IMR-90 (cell line): ENCODE results near the gene NFASC. TPM values are rescaled to one million over a fixed set of nuclear protein-coding genes. Genes with fewer than 3 reads are reported as not detected.

Experiments used
- ATAC-seq: fragments of 200-7000 bp; cut with Tn5 transposase; 2 replicates; pipeline ENCODE4 v1.9.1; 2020; ENCODE audit warnings: low read depth, mild to moderate bottlenecking, moderate library complexity
- BruUV-seq: library from RNA; stranded (reverse); fragments of 400-500 nt; replicated peaks from 2 replicates; lab custom pipeline; 2021; lab: Mats Ljungman, UMichigan
- CTCF ChIA-PET: fragments of 300-600 bp; formaldehyde crosslinking; extraction: SDS; loops from one replicate; lab custom pipeline; 2021; ENCODE audit warnings: antibody characterized with exemption; lab: Yijun Ruan, JAX
- POLR2A ChIA-PET: fragments of 300-600 bp; sonication (Branson Sonifier 250); formaldehyde crosslinking; loops from one replicate; lab custom pipeline; 2022; ENCODE audit warnings: antibody characterized with exemption; ENCODE audit not compliant: unreplicated experiment; lab: Charles Lee
- DNase-seq: peaks from one replicate; pipeline ENCODE4 v3.0.0; 2013
- H2AFZ ChIP-seq: replicated peaks from 2 replicates; pipeline ENCODE3; 2013; ENCODE audit warnings: low read length, mild to moderate bottlenecking; ENCODE audit not compliant: poor library complexity
- H2AK5ac ChIP-seq: 2 replicates; pipeline ENCODE4 v1.6.1; 2013; ENCODE audit warnings: low read depth, low read length, inconsistent platforms
- H2AK9ac ChIP-seq: replicated peaks from 2 replicates; pipeline ENCODE3; 2013; ENCODE audit warnings: mild to moderate bottlenecking, low read depth, low read length, moderate library complexity; ENCODE audit not compliant: poor library complexity
- H2BK120ac ChIP-seq: 2 replicates; pipeline ENCODE4 v1.6.1; 2013; ENCODE audit warnings: low read depth, low read length, inconsistent platforms
- H2BK15ac ChIP-seq: 3 replicates; pipeline ENCODE4 v1.6.1; 2013; ENCODE audit warnings: low read depth, low read length, inconsistent platforms
- H2BK20ac ChIP-seq: 2 replicates; pipeline ENCODE4 v1.6.1; 2013; ENCODE audit warnings: low read depth, mild to moderate bottlenecking, inconsistent platforms, low read length, moderate library complexity
- H2BK5ac ChIP-seq: 2 replicates; pipeline ENCODE4 v1.6.1; 2013; ENCODE audit warnings: mild to moderate bottlenecking, low read depth, low read length, inconsistent platforms; ENCODE audit not compliant: poor library complexity, severe bottlenecking
- H3K14ac ChIP-seq: replicated peaks from 2 replicates; pipeline ENCODE4 v1.6.1; 2013; ENCODE audit warnings: low read depth, low read length, inconsistent platforms
- H3K18ac ChIP-seq: 2 replicates; pipeline ENCODE4 v1.6.1; 2013; ENCODE audit warnings: low read depth, low read length, control low read depth
- H3K23ac ChIP-seq: 2 replicates; pipeline ENCODE4 v1.6.1; 2013; ENCODE audit warnings: low read depth, low read length, inconsistent platforms
- H3K27ac ChIP-seq: 2 replicates; pipeline ENCODE4 v1.5.1; 2013; ENCODE audit warnings: mild to moderate bottlenecking, control low read depth, low read length; ENCODE audit not compliant: insufficient read depth
- H3K27me3 ChIP-seq: 2 replicates; pipeline ENCODE4 v1.6.1; 2013; ENCODE audit warnings: low read length; ENCODE audit not compliant: control insufficient read depth, insufficient read depth
- H3K36me3 ChIP-seq: 2 replicates; pipeline ENCODE4 v1.6.1; 2013; ENCODE audit warnings: low read length, mixed read lengths; ENCODE audit not compliant: control insufficient read depth, insufficient read depth
- H3K4ac ChIP-seq: 2 replicates; pipeline ENCODE4 v1.6.1; 2013; ENCODE audit warnings: low read depth, low read length, inconsistent platforms
- H3K4me1 ChIP-seq: 2 replicates; pipeline ENCODE4 v1.6.1; 2013; ENCODE audit warnings: low read length, mixed read lengths; ENCODE audit not compliant: control insufficient read depth, insufficient read depth
- H3K4me2 ChIP-seq: 2 replicates; pipeline ENCODE4 v1.6.1; 2013; ENCODE audit warnings: low read depth, mild to moderate bottlenecking, control low read depth, low read length, moderate library complexity
- H3K4me3 ChIP-seq: 2 replicates; pipeline ENCODE4 v1.5.1; 2013; ENCODE audit warnings: low read depth, mild to moderate bottlenecking, control low read depth, low read length, moderate library complexity; ENCODE audit not compliant: insufficient read depth
- H3K56ac ChIP-seq: 2 replicates; pipeline ENCODE4 v1.6.1; 2013; ENCODE audit warnings: low read length, inconsistent platforms; ENCODE audit not compliant: insufficient read depth; ENCODE audit errors: extremely low read depth
- H3K79me1 ChIP-seq, 2 experiments: 2 replicates each; pipeline ENCODE4 v1.6.1; 2013; ENCODE audit warnings: low read length in 2 of 2, inconsistent platforms in 1 of 2, low read depth in 1 of 2
- H3K9ac ChIP-seq: 2 replicates; pipeline ENCODE4 v1.6.1; 2013; ENCODE audit warnings: low read depth, low read length, control low read depth
- H3K9me1 ChIP-seq: 2 replicates; pipeline ENCODE4 v1.6.1; 2013; ENCODE audit warnings: low read length, inconsistent platforms; ENCODE audit not compliant: insufficient read depth
- H3K9me3 ChIP-seq: 2 replicates; pipeline ENCODE4 v1.6.1; 2013; ENCODE audit warnings: low read length; ENCODE audit not compliant: control insufficient read depth, insufficient read depth
- H4K20me1 ChIP-seq: 2 replicates; pipeline ENCODE4 v1.6.1; 2013; ENCODE audit warnings: low read length, inconsistent platforms; ENCODE audit not compliant: insufficient read depth
- H4K5ac ChIP-seq: 2 replicates; pipeline ENCODE4 v1.6.1; 2013; ENCODE audit warnings: mild to moderate bottlenecking, low read depth, low read length, control low read depth
- H4K8ac ChIP-seq, 2 experiments: 2 replicates each; pipeline ENCODE4 v1.6.1; 2013; ENCODE audit warnings: low read depth in 2 of 2, low read length in 2 of 2, control low read depth in 1 of 2, inconsistent platforms in 1 of 2
- H4K91ac ChIP-seq: 2 replicates; pipeline ENCODE4 v1.6.1; 2013; ENCODE audit warnings: low read depth, low read length, inconsistent platforms; ENCODE audit not compliant: insufficient read depth
- BHLHE40 ChIP-seq: fragments of 150-350 bp; IDR thresholded peaks from 2 replicates; pipeline ENCODE4 v1.6.1; 2016; ENCODE audit warnings: mild to moderate bottlenecking, low read depth, low read length
- CEBPB ChIP-seq: IDR thresholded peaks from 2 replicates; pipeline ENCODE4 v1.6.1; 2012; ENCODE audit warnings: low read depth, low read length, improper control_type of control experiment
- CHD1 ChIP-seq: IDR thresholded peaks from 2 replicates; pipeline ENCODE4 v1.6.1; 2012; ENCODE audit warnings: low read depth, low read length, improper control_type of control experiment
- CTCF ChIP-seq: conservative IDR thresholded peaks from 2 replicates; pipeline ENCODE4 v1.5.1; 2012; ENCODE audit warnings: mild to moderate bottlenecking, low read depth, low read length, improper control_type of control experiment
- ELK1 ChIP-seq: fragments of 150-350 bp; IDR thresholded peaks from 2 replicates; pipeline ENCODE4 v1.6.1; 2016; ENCODE audit warnings: low read depth, mild to moderate bottlenecking, low read length, moderate library complexity, borderline replicate concordance
- FOS ChIP-seq: fragments of 150-350 bp; IDR thresholded peaks from 2 replicates; pipeline ENCODE4 v1.6.1; 2016; ENCODE audit warnings: low read depth, low read length
- MAZ ChIP-seq: IDR thresholded peaks from 2 replicates; pipeline ENCODE4 v1.6.1; 2012; ENCODE audit warnings: low read depth, mild to moderate bottlenecking, low read length, improper control_type of control experiment, moderate library complexity, borderline replicate concordance
- MXI1 ChIP-seq: IDR thresholded peaks from 2 replicates; pipeline ENCODE4 v1.6.1; 2012; ENCODE audit warnings: low read depth, mild to moderate bottlenecking, low read length, moderate library complexity, borderline replicate concordance
- POLR2A ChIP-seq: IDR thresholded peaks from 2 replicates; pipeline ENCODE4 v1.6.1; 2012; ENCODE audit warnings: mild to moderate bottlenecking, low read depth, low read length
- RAD21 ChIP-seq: IDR thresholded peaks from 2 replicates; pipeline ENCODE4 v1.6.1; 2012; ENCODE audit warnings: low read length, improper control_type of control experiment
- RCOR1 ChIP-seq: IDR thresholded peaks from 2 replicates; pipeline ENCODE4 v1.6.1; 2012; ENCODE audit warnings: mild to moderate bottlenecking, low read length, improper control_type of control experiment; ENCODE audit not compliant: insufficient replicate concordance
- RFX5 ChIP-seq: IDR thresholded peaks from 2 replicates; pipeline ENCODE4 v1.8.0; 2012; ENCODE audit warnings: low read depth, mild to moderate bottlenecking, low read length, moderate library complexity
- SMC3 ChIP-seq: fragments of 150-350 bp; IDR thresholded peaks from 2 replicates; pipeline ENCODE4 v1.6.1; 2016; ENCODE audit warnings: low read depth, mild to moderate bottlenecking, antibody characterized with exemption, low read length, moderate library complexity
- USF2 ChIP-seq: fragments of 150-350 bp; IDR thresholded peaks from 2 replicates; pipeline ENCODE4 v1.6.1; 2017; ENCODE audit warnings: mild to moderate bottlenecking, antibody characterized with exemption, low read length, low read depth
- WGBS, 2 experiments: methylation state at CpG; one replicate each; pipeline versions ENCODE4 v1.1.5 to v1.1.7; 2013; ENCODE audit warnings: missing lambda C conversion rate in 2 of 2; ENCODE audit not compliant: insufficient read length in 1 of 2; ENCODE audit errors: extremely low coverage in 2 of 2; 5-methylcytosine and 5-hydroxymethylcytosine counted together
- dilution Hi-C: fragments of 300-500 bp; cut with HindIII; formaldehyde crosslinking; loops from one replicate; pipeline ENCODE4 v1.14.3; 2018; ENCODE audit warnings: low sequenced_read_pairs; ENCODE audit not compliant: unreplicated experiment
- in situ Hi-C: fragments of 300-500 bp; cut with MboI; formaldehyde crosslinking; loops from 3 replicates; pipeline ENCODE4 v1.14.3; 2019; ENCODE audit warnings: low sequenced_read_pairs, inconsistent platforms, mixed read lengths
- intact Hi-C: fragments of 100-400 bp; cut with micrococcal nuclease; formaldehyde crosslinking; loops from 2 replicates; pipeline ENCODE4 v1.10.0; 2022
- polyA plus RNA-seq, 3 experiments: library from polyadenylated mRNA; depleted of rRNA; stranded (reverse); fragments of >200 nt; gene quantifications; 2 replicates each; pipeline ENCODE4 v1.2.3, GENCODE V29; 2012; ENCODE audit warnings: low replicate concordance in 1 of 3
- total RNA-seq: library from RNA; depleted of rRNA; stranded (reverse); fragments of >200 nt; gene quantifications from 2 replicates; pipeline ENCODE4 v1.2.3, GENCODE V29; 2012

The NFASC gene
- total and polyA plus RNA-seq, 2 of the 4 experiments (the other 2 are of a cell fraction): 0.18 to 0.79 TPM

- Histone ChIP-seq H2AK9ac (no peak overlapping the region), H2AK5ac (no peak overlapping the region), H3K18ac (no peak overlapping the region), H2BK5ac (no peak overlapping the region), H3K36me3 (no peaks in the 10 kb centered on the region), H3K14ac (no peak overlapping the region), H4K8ac (no peak overlapping the region), H4K20me1 (no peaks in the 10 kb centered on the region), H2BK120ac (no peak overlapping the region), H3K23ac (no peak overlapping the region), H3K4ac (no peak overlapping the region), H3K27me3 (peaks cover 12% of the 10 kb centered on the region), H3K27ac (no peak overlapping the region), H3K56ac (no peak overlapping the region), H4K5ac (no peak overlapping the region), H2BK20ac (no peak overlapping the region), H4K91ac (no peak overlapping the region), H3K79me1 (no peaks in the 10 kb centered on the region), H3K9me1 (no peaks in the 10 kb centered on the region), H3K4me3 (no peak overlapping the region), H3K9me3 (no peaks in the 10 kb centered on the region), H3K4me2 (no peak overlapping the region), H3K4me1 (no peaks in the 10 kb centered on the region), H3K9ac (no peak overlapping the region), H2BK15ac (no peak overlapping the region), H2AFZ (no peak overlapping the region)
- no CpG with 5 or more reads among the region's 8 CpGs for WGBS, 2 experiments
- no peak for DNase-seq
- dilution Hi-C loops (no loop called here), intact Hi-C loops (no loop called here), in situ Hi-C loops (no loop called here)
- no peak for TF ChIP-seq POLR2A
- no peak for TF ChIP-seq ELK1
- no peak for TF ChIP-seq CEBPB
- TF ChIP-seq USF2: no peak
- no peak for TF ChIP-seq CTCF
- TF ChIP-seq RFX5: no peak
- TF ChIP-seq FOS: no peak
- no peak for TF ChIP-seq CHD1
- TF ChIP-seq RAD21: no peak
- no peak for TF ChIP-seq RCOR1
- TF ChIP-seq MAZ: no peak
- no peak for TF ChIP-seq BHLHE40
- TF ChIP-seq SMC3: no peak
- no peak for TF ChIP-seq MXI1
- POLR2A ChIA-PET: no interaction called here
- no peak for ATAC-seq
- BruUV-seq: no TSS peak
- CTCF ChIA-PET: no interaction called here
These were observed 15.1 kb downstream of the NFASC start for GRCh38 chr1:204885790-204886189.
